Ishikawa (cell line): Measurements from ENCODE around the gene SMAD6.

Source experiments
- FOXM1 ChIP-seq: IDR thresholded peaks from 2 replicates; pipeline ENCODE4 v1.6.1; 2012; ENCODE audit warnings: low read depth, borderline replicate concordance
- NFIC ChIP-seq: IDR thresholded peaks from 2 replicates; pipeline ENCODE4 v1.6.1; 2012
- RAD21 ChIP-seq: IDR thresholded peaks from 2 replicates; pipeline ENCODE4 v1.6.1; 2012; ENCODE audit warnings: low read depth
- YY1 ChIP-seq: IDR thresholded peaks from 2 replicates; pipeline ENCODE4 v1.6.1; 2012; ENCODE audit warnings: low read depth

- TF ChIP-seq FOXM1 (no peak), YY1 (no peak), RAD21 (no peak), NFIC (no peak)
Observed at GRCh38 chr15:66770518-66771350, 68.7 kb downstream of the SMAD6 start.
